Measurements from ENCODE around the gene SPTB.
"Not testable (repeated sequence)": the region's sequence is repeated elsewhere in the genome, so short reads cannot be mapped to it uniquely, and the experiment has no call there.

SPTB gene

DNA sequence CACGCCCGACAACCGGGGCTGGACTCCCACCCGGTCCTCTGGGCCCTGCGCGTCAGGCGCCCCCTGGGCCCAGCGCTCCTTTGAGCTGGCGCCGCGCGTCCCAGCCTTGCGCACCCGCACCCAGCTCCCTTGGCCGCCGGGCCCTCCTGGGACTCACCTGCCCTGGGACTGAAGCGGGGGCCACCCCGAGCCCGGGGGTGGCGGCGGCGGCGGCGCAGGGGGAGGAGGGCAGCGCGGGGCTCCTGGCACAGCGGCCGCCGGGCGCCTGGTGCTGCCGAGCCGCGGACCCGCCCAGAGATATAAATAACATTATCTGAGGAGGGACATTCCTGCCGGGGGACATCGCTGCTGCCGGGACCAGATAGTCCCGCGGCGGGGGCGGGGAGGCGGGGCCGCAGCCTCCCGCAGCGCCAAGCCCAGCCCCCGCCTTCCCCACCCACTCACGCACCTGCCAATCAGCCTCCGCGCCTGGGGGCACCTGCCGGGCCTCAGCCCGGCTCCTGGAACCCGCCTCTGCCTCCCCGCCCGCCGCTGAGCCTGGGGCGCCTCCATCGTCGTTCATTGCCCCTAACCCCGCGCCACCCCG lies at the start of gene SPTB:
SPTB (minus strand) TSS at position 273 of the 586 bp plus-strand sequence. CDS start 56,813 bp downstream, outside the sequence.
- DNase-seq = peak in 2 of 4 experiments; percentile 17 to 38

DNA sequence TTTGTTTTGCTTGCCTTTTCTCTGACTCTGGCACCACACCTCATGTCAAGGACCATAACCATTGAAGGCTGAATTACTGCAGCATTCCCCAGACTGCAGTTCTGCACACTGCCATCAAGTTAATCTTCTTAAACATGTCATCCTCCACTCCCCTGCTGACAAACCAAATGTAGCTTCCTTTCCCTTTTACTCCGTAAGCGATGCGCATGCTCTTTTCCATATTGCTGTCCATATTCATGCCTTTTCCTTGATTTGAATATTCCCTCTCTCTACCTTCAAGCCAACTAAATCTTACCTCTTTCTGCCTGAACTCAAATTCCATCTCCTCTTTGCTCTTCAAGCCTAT lies 49.3 kb upstream of the SPTB start:
- no peak for DNase-seq

GRCh38 chr14:64928239-64929013 lies 48.7 kb upstream of the SPTB start:
- no peak for DNase-seq

GRCh38 chr14:64927031-64927430 lies 47.3 kb upstream of the SPTB start:
- DNase-seq = no peak

- no peak for DNase-seq
Observed at GRCh38 chr14:64926398-64926995, 46.8 kb upstream of the SPTB start.

DNA sequence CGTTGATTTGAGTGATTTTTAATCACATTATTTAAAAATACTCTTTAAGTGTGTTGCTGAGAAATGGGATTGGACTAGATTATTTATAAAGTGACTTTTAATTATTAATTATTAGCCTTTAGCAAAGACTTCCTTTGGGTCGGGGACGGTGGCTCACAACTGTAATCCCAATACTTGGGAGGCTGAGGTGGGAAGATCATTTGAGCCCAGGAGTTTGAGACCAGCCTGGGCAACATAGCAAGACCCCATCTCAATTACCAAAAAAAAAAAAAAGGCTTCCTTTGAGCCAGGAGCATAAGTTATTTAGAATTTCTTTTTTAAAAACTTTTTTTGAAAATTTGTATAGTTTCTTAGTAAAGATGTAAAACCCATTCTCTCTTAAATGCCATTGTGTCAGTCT lies 43.3 kb upstream of the SPTB start:
- DNase-seq = no peak

- DNase-seq = no peak
Observed at GRCh38 chr14:64920465-64920864, 40.8 kb upstream of the SPTB start.

GRCh38 chr14:64919618-64920017 lies 39.9 kb upstream of the SPTB start:
- no peak for DNase-seq

DNA sequence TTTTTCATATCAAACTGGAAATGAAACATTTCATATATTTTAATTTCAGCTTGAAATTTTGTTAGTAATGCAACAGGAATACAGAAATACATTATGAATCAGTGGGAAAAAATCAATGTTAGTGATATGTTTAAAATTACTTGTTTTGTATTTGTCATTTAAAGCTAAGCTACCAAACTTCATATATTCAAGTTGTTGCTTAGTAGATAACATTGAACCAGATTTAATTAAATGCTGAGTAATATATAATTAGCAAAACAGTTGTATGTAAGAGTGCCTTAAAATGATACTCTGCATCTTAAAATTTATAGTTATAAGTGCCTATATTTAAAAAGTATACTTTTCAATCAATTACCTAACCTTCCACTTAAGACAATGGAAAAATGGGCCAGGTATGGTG lies 39.5 kb upstream of the SPTB start:
- DNase-seq = no peak

DNA sequence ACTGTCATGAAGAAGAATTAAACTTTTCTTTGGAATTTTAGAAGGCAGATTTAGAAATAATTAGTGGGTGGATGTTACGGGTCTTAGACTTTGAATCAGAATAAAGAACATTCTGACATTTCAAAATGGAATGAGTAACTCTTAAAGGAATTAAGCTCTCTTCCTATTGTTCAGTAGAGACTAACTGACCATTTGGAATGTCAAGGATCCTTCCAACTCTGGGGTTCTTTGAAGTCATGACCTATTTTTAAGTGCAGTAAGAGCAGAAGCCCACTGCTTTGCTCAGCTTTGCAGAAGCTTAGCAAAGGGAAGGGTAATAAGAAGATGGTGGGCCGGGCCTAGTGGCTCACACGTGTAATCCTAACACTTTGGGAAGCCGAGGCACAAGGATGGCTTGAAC lies 38.5 kb upstream of the SPTB start:
- no peak for DNase-seq

GRCh38 chr14:64915797-64916196 lies 36.1 kb upstream of the SPTB start:
- DNase-seq = no peak

DNA sequence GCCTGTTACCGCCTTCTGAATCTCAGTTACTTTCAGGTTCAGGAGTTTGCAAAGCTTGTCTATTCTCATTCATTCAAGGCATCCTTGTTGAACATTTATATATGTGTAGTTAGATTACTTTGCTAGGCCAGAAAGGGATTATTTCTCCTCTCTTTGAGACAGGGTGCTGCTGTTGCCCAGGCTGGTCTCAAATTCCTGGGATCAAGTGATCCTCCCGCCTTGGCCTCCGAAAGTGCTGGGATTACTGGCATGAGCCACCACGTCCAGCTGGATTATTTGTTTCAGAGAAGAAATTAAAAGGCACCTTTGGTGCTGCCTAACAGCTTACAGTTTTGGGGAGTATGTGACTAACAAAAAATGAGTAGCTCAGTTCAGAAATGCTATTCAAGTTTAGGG lies 35.3 kb upstream of the SPTB start:
- DNase-seq = no peak

GRCh38 chr14:64914237-64915028 lies 34.7 kb upstream of the SPTB start, which contains the start of gene CHURC1:
CHURC1 (plus strand) TSS chr14:64914455; CDS start chr14:64914496, 41 bp downstream.
- peak; percentile 82 to 96 (median 90) for DNase-seq

DNA sequence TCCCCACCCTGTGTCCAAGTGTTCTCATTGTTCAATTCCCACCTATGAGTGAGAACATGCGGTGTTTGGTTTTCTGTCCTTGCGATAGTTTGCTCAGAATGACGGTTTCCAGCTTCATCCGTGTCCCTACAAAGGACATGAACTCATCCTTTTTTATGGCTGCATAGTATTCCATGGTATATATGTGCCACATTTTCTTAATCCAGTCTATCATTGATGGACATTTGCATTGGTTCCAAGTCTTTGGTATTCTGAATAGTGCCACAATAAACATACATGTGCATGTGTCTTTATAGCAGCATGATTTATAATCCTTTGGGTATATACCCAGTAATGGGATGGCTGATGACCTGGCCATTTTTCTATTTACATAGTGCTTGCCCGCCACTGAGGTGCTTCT lies 33.8 kb upstream of the SPTB start:
- not testable (repeated sequence) for DNase-seq

DNA sequence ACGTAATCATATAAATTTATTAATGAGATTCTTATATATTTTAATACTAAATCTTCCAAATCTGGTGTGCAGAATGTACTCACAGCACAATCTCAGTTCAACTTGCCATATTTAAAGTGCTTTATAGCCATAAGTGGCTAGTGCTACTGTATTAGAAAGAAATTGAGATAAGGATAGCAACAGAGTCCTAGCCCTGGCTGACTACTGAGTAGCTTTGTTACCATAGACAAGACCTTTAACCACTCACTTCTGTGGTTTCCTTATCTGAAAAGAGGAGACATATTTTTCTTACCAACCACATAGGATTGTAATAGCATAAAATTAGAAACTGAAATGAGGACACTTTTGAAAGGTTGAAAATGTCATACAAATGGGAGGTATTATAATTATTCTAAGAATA lies 32.6 kb upstream of the SPTB start:
- no peak for DNase-seq

- no peak for DNase-seq
Observed at GRCh38 chr14:64910847-64911495, 31.3 kb upstream of the SPTB start.

DNA sequence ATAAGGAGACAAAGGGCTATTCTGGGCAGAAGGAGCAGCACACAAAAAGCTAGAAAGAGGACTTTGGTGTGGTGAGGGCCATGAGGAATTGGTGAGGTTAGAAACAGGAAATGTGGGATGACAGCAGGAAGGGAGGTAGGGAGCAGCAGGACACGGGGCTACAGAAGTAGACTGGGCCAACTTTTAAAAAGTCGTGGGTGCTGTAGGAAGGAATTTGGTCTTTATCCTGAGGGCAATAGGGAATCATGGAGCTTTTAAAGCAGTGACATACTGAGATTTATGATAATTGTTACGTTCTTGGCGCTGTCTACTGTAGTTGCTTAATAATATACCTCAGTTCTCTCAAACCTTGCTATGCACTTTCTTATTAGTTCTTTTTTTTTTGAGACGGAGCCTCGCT lies 26.3 kb upstream of the SPTB start:
- DNase-seq = no peak

DNA sequence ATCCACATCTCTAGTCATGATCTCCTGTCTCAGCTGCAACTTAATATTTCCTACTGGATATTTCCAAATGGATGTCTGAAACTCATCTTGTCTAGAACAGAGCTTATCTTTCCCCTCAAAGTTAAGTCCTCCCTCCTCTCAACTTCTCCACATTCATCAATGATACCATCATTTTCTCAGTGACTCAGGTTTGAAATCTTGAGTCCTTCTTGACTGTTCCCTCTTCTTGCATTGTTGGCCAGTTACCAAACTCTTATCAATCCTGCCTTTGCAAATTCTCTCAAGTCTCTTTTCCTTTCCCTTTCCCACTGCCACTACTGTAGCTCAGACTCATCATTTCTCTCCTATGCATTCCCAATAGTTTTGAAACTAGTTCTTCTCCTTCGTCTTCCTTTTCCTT lies 20.3 kb upstream of the SPTB start:
- no peak for DNase-seq

DNA sequence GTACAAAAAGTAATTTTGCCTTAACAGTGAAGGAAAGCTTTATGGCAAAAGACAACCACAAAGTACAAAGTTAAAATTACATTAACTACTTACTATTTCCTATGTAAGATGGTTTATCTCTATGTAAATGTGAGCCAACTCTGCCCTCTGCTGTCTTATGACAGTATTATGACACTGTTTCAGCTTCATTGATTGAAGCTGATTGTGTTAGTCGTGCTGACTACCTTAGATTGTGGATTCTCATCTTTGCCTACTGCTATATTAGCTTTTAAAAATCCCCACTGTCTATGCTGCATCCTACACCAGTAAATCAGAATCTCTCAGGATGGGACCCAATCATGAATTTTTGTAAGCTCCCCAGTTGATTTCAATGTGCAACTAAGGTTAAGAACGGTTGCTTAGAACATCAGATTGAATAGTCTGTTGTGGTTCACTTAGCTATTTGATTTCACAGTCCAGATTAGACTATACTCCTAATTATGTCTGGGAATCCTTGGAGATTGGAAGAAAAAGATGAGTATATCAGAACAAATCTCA lies 12.2 kb upstream of the SPTB start:
- no peak for DNase-seq

GRCh38 chr14:64891173-64891838 lies 11.6 kb upstream of the SPTB start:
- DNase-seq = no peak

DNA sequence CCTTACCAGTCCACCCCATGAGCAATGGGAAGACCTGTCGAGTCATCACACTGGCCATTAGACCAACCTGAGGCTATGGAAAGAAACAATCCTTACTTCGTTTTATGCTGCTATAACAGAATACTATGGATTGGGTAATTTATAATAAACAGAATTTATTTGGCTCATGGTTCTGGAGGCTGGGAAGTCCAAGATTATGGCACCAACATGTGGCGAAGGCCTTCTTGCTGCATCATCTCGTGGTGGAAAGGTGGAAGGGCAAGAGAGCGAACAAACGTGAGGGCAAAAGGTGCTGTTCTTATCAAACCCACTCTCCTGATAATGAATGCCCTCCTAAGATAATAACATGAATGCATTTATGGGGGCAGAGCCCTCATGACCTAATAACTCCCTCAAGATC lies 9.6 kb upstream of the SPTB start:
- DNase-seq = no peak

- DNase-seq = no peak
Observed at GRCh38 chr14:64885559-64885958, 5.9 kb upstream of the SPTB start.
